ENCODE measurements around the gene RCVRN. TPM values are rescaled to one million over a fixed set of nuclear protein-coding genes. Genes with fewer than 3 reads are reported as not detected.

RCVRN gene
- total RNA-seq, 1 donor from 2014 or later, result 0.17 TPM

- Histone ChIP-seq H3K36me3 (no peaks in the 10 kb centered on the region), H3K9me3 (no peaks in the 10 kb centered on the region), H3K27me3 (no peaks in the 10 kb centered on the region), H3K27ac (no peak overlapping the region), H3K4me3 (no peak overlapping the region), H3K4me1 (peaks cover 13% of the 10 kb centered on the region)
- TF ChIP-seq CTCF (IDR thresholded peaks at IDR 0.05), result no peak
- no peak for ATAC-seq
- no peak for DNase-seq
- intact Hi-C loops (cut with DNase I), result no loop called here
Observed at GRCh38 chr17:9874722-9875121, 30.3 kb downstream of the RCVRN start.

GRCh38 chr17:9872852-9873251 is 32.2 kb downstream of the RCVRN start:
- H3K9me3 ChIP-seq, result no peaks in the 10 kb centered on the region
- no peak overlapping the region for H3K4me3 ChIP-seq
- H3K27me3 ChIP-seq, result no peaks in the 10 kb centered on the region
- no peak for ATAC-seq
- no peak for TF ChIP-seq CTCF (IDR thresholded peaks at IDR 0.05)
- peaks cover 13% of the 10 kb centered on the region for H3K4me1 ChIP-seq
- no peaks in the 10 kb centered on the region for H3K36me3 ChIP-seq
- intact Hi-C loops (cut with DNase I), result no loop called here
- no peak for DNase-seq
- H3K27ac ChIP-seq, result no peak overlapping the region

GRCh38 chr17:9868552-9868951 is 36.5 kb downstream of the RCVRN start:
- H3K27me3 ChIP-seq, result no peaks in the 10 kb centered on the region
- intact Hi-C loops (cut with DNase I), result no loop called here
- no peaks in the 10 kb centered on the region for H3K9me3 ChIP-seq
- no peaks in the 10 kb centered on the region for H3K36me3 ChIP-seq
- no peak overlapping the region for H3K27ac ChIP-seq
- H3K4me1 ChIP-seq, result no peaks in the 10 kb centered on the region
- DNase-seq (no peak), ATAC-seq (no peak)
- no peak overlapping the region for H3K4me3 ChIP-seq
- no peak for TF ChIP-seq CTCF (IDR thresholded peaks at IDR 0.05)

GRCh38 chr17:9865586-9865985 is 39.5 kb downstream of the RCVRN start:
- Histone ChIP-seq H3K4me3 (no peak overlapping the region), H3K27me3 (no peaks in the 10 kb centered on the region), H3K27ac (no peak overlapping the region), H3K36me3 (no peaks in the 10 kb centered on the region), H3K4me1 (no peaks in the 10 kb centered on the region), H3K9me3 (peaks cover 2% of the 10 kb centered on the region)
- no peak for DNase-seq
- no peak for TF ChIP-seq CTCF (IDR thresholded peaks at IDR 0.05)
- peak; percentile 63 for ATAC-seq
- intact Hi-C loops (cut with DNase I), result no loop called here

GRCh38 chr17:9862949-9863348 is 42.1 kb downstream of the RCVRN start:
- intact Hi-C loops (cut with DNase I), result no loop called here
- no peak for ATAC-seq
- H3K27me3 ChIP-seq, result no peaks in the 10 kb centered on the region
- H3K4me1 ChIP-seq, result no peaks in the 10 kb centered on the region
- TF ChIP-seq CTCF (IDR thresholded peaks at IDR 0.05), result no peak
- H3K4me3 ChIP-seq, result no peak overlapping the region
- H3K36me3 ChIP-seq, result no peaks in the 10 kb centered on the region
- no peak for DNase-seq
- no peak overlapping the region for H3K27ac ChIP-seq
- H3K9me3 ChIP-seq, result peaks cover 7% of the 10 kb centered on the region

GRCh38 chr17:9862220-9862619 is 42.9 kb downstream of the RCVRN start:
- Histone ChIP-seq H3K4me3 (no peak overlapping the region), H3K36me3 (no peaks in the 10 kb centered on the region), H3K4me1 (no peaks in the 10 kb centered on the region), H3K9me3 (peaks cover 7% of the 10 kb centered on the region), H3K27ac (no peak overlapping the region), H3K27me3 (no peaks in the 10 kb centered on the region)
- ATAC-seq (no peak), DNase-seq (no peak)
- intact Hi-C loops (cut with DNase I), result no loop called here
- TF ChIP-seq CTCF (IDR thresholded peaks at IDR 0.05), result no peak

Data from upper lobe of right lung (tissue), 1 donor.